ENCODE results near the gene REPIN1.

DNA sequence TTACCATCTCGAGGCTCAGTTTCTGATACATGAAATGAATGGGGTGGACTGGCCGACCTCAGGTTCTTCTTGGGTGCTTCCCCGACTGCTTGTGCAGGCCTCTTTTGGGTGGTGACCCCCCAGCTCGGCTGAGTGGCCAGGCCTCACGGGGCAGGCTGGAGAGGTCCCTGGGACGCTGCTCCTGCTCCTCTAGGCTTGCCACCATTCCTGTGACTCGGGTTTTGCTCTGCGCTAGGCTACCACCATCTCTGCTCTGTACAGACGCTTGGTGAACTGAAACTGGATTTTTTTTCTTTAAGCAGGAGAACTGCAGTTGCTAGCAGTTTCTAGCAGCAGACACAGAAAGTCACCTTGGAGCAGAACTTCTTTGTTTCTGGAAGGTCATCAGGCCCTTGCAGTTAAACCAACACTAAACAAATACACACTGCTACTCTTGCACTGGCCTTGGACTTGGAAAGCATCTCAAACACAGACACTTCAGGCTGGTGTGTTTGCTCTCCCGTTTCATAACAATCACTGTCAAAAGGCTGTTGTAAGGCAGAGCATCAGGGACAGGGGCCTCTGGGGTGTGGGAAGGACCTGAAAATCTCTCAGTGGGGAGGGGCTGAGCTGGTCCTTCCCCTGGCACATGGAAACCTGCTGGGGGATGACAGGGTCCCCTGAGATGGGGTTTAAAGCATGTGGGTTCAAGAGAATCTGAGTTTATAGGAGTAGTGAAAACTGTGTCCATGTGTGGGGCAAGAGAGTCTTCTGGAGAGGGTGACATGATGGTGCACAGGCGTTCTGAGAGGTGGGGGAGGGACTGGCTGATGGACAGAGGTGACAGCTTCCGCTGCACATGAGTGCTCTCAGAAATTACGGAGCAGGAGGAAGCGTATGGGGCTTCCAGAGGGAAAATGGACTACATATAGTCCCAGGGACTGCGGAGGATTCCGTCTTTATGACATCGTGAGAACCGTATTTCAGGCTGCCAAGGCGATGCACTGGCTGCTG lies 46.8 kb downstream of the REPIN1 start:
- TF ChIP-seq CTCF (IDR thresholded peaks at IDR 0.05; ENCODE audit: insufficient read depth, low read length): no peak
- TF ChIP-seq, protein P1, sequence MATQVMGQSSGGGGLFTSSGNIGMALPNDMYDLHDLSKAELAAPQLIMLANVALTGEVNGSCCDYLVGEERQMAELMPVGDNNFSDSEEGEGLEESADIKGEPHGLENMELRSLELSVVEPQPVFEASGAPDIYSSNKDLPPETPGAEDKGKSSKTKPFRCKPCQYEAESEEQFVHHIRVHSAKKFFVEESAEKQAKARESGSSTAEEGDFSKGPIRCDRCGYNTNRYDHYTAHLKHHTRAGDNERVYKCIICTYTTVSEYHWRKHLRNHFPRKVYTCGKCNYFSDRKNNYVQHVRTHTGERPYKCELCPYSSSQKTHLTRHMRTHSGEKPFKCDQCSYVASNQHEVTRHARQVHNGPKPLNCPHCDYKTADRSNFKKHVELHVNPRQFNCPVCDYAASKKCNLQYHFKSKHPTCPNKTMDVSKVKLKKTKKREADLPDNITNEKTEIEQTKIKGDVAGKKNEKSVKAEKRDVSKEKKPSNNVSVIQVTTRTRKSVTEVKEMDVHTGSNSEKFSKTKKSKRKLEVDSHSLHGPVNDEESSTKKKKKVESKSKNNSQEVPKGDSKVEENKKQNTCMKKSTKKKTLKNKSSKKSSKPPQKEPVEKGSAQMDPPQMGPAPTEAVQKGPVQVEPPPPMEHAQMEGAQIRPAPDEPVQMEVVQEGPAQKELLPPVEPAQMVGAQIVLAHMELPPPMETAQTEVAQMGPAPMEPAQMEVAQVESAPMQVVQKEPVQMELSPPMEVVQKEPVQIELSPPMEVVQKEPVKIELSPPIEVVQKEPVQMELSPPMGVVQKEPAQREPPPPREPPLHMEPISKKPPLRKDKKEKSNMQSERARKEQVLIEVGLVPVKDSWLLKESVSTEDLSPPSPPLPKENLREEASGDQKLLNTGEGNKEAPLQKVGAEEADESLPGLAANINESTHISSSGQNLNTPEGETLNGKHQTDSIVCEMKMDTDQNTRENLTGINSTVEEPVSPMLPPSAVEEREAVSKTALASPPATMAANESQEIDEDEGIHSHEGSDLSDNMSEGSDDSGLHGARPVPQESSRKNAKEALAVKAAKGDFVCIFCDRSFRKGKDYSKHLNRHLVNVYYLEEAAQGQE (IDR thresholded peaks at IDR 0.05; ENCODE audit: insufficient replicate concordance, low read depth): no peak
- no peak for TF ChIP-seq GABPA (IDR thresholded peaks at IDR 0.05; ENCODE audit: low read depth)
- TF ChIP-seq POLR2AphosphoS5 (IDR thresholded peaks at IDR 0.05; ENCODE audit: low read depth): no peak

All from HL-60 (cell line).